Measurements from ENCODE around the gene MCM9. TPM values are rescaled to one million over a fixed set of nuclear protein-coding genes. Genes with fewer than 3 reads are reported as not detected.

Gene MCM9
- total RNA-seq, 1 donor from 2014 or later, result 20.4 TPM

GRCh38 chr6:118974790-118975189 lies 39.8 kb upstream of the MCM9 start:
- H3K27me3 Mint-ChIP-seq (ENCODE audit: low read depth), result no peaks in the 10 kb centered on the region
- peaks cover 4% of the 10 kb centered on the region for H3K36me3 Mint-ChIP-seq (ENCODE audit: low read depth)
- H3K27ac Mint-ChIP-seq (ENCODE audit: unreplicated experiment), result no peak overlapping the region
- no peak overlapping the region for H3K4me3 Mint-ChIP-seq
- TF ChIP-seq CTCF (conservative IDR thresholded peaks at IDR 0.05), result no peak
- no peaks in the 10 kb centered on the region for H3K4me1 Mint-ChIP-seq
- DNase-seq (ENCODE audit: low read depth, low spot score), result no peak
- no peaks in the 10 kb centered on the region for H3K9me3 Mint-ChIP-seq

DNA sequence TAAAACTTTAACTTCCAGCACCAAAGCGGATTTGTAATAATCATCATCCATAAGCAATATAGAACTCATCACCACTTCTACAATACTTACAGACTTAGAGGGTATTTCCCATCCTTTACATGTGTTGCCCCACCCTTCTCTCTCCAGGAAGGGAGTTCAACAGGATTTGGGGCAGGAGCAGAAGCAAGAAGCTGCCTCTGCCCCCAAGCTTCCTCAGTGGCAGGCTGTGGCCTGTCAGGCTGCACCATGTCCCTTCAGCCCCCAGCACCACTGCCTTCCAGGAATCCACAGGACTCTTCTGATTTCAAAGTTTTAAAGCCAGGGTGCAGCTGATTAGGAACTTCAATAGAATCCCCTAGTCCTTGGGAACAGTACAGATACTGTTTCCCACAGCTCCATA lies 36.7 kb upstream of the MCM9 start:
- Mint-ChIP-seq H3K36me3 (ENCODE audit: low read depth) (peaks cover 1% of the 10 kb centered on the region), H3K4me3 (no peak overlapping the region), H3K27me3 (ENCODE audit: low read depth) (no peaks in the 10 kb centered on the region), H3K9me3 (no peaks in the 10 kb centered on the region), H3K4me1 (no peaks in the 10 kb centered on the region), H3K27ac (ENCODE audit: unreplicated experiment) (no peak overlapping the region)
- no peak for DNase-seq (ENCODE audit: low read depth, low spot score)
- no peak for TF ChIP-seq CTCF (conservative IDR thresholded peaks at IDR 0.05)

DNA sequence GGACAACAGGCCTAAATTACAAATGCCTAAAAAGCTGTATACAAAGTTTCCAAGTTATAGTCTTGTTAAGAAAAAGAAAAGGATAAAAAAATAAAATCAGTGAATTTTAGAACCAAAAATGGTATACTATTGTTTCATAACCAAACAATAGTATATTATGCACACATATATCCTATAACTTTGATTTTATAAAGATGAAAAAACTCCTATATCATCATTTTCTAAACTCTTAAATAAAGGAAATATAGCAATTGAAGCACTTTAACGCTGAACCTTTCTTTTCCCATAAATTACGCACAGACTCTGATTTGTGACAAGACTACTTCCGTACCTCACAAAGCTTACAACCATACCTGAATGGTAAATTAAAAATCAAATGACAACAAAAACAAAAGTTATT lies 35.9 kb upstream of the MCM9 start:
- Mint-ChIP-seq H3K27ac (ENCODE audit: unreplicated experiment) (no peak overlapping the region), H3K4me3 (no peak overlapping the region), H3K36me3 (ENCODE audit: low read depth) (no peaks in the 10 kb centered on the region), H3K4me1 (no peaks in the 10 kb centered on the region), H3K27me3 (ENCODE audit: low read depth) (no peaks in the 10 kb centered on the region), H3K9me3 (no peaks in the 10 kb centered on the region)
- TF ChIP-seq CTCF (conservative IDR thresholded peaks at IDR 0.05), result no peak
- DNase-seq (ENCODE audit: low read depth, low spot score), result no peak

DNA sequence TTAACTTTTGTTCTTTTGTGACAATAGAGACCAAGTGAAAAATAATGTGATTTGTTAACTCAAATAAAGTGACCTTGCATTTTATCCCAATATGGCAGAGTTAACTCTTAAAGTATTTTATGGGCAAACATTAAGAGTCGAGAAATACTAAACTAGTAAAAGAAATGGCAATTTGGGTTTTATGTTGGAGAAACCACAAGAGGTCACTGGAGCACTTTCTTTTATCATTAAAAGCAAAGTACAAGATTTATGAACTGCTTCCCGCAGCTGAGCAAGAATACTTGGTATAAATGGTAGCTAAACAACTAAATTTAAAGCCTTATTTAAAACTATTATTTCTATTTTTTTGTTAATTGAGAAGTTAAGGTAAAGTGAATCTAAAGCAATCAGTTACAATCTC lies 33.5 kb upstream of the MCM9 start:
- Mint-ChIP-seq H3K4me3 (no peak overlapping the region), H3K36me3 (ENCODE audit: low read depth) (no peaks in the 10 kb centered on the region), H3K27ac (ENCODE audit: unreplicated experiment) (no peak overlapping the region), H3K4me1 (no peaks in the 10 kb centered on the region), H3K27me3 (ENCODE audit: low read depth) (no peaks in the 10 kb centered on the region), H3K9me3 (no peaks in the 10 kb centered on the region)
- no peak for DNase-seq (ENCODE audit: low read depth, low spot score)
- peak; percentile 64 for TF ChIP-seq CTCF (conservative IDR thresholded peaks at IDR 0.05)

DNA sequence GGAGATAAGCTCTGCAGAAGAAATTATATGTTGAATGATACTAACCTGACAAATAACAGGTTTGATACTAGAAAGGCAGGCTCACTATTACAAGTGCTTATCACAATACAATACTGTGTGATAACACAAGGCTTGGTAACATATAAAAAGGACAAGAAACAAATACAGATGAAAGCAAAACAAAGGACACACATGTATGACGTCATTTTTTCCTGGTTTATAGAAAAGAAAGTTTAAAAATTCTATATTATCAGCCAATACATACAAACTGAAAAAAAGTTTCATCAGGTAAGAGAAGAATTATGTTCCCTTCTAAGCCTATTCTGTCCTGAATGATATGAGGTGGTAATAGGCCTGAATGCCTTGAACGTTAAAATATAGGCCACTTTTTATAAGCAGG lies 32.3 kb upstream of the MCM9 start:
- no peaks in the 10 kb centered on the region for H3K27me3 Mint-ChIP-seq (ENCODE audit: low read depth)
- H3K9me3 Mint-ChIP-seq, result no peaks in the 10 kb centered on the region
- TF ChIP-seq CTCF (conservative IDR thresholded peaks at IDR 0.05), result no peak
- no peak for DNase-seq (ENCODE audit: low read depth, low spot score)
- no peak overlapping the region for H3K27ac Mint-ChIP-seq (ENCODE audit: unreplicated experiment)
- H3K36me3 Mint-ChIP-seq (ENCODE audit: low read depth), result no peaks in the 10 kb centered on the region
- no peak overlapping the region for H3K4me3 Mint-ChIP-seq
- no peaks in the 10 kb centered on the region for H3K4me1 Mint-ChIP-seq

GRCh38 chr6:118965843-118966370 lies 30.9 kb upstream of the MCM9 start:
- DNase-seq (ENCODE audit: low read depth, low spot score), result no peak
- no peak for TF ChIP-seq CTCF (conservative IDR thresholded peaks at IDR 0.05)
- H3K4me3 Mint-ChIP-seq, result no peak overlapping the region
- H3K27me3 Mint-ChIP-seq (ENCODE audit: low read depth), result no peaks in the 10 kb centered on the region
- no peaks in the 10 kb centered on the region for H3K36me3 Mint-ChIP-seq (ENCODE audit: low read depth)
- H3K27ac Mint-ChIP-seq (ENCODE audit: unreplicated experiment), result no peak overlapping the region
- H3K4me1 Mint-ChIP-seq, result no peaks in the 10 kb centered on the region
- no peaks in the 10 kb centered on the region for H3K9me3 Mint-ChIP-seq
